HG02588 (cell line): ENCODE measurements around the gene ZNF469.

Experiments used
- ATAC-seq: cut with Tn5 transposase; IDR thresholded peaks from one replicate; pipeline ENCODE4 v1.9.1; 2021; ENCODE audit warnings: mild to moderate bottlenecking, moderate library complexity; ENCODE audit not compliant: unreplicated experiment

The ZNF469 gene

GRCh38 chr16:88391144-88391850 lies 8.5 kb downstream of the ZNF469 start:
- no peak for ATAC-seq

GRCh38 chr16:88392111-88392510 lies 9.4 kb downstream of the ZNF469 start:
- ATAC-seq = no peak

GRCh38 chr16:88392616-88393015 lies 9.9 kb downstream of the ZNF469 start:
- ATAC-seq = no peak

GRCh38 chr16:88393034-88393433 lies 10.3 kb downstream of the ZNF469 start:
- no peak for ATAC-seq

GRCh38 chr16:88393571-88393970 lies 10.8 kb downstream of the ZNF469 start:
- no peak for ATAC-seq

GRCh38 chr16:88394426-88394825 lies 11.7 kb downstream of the ZNF469 start:
- ATAC-seq = no peak

- ATAC-seq = no peak
Observed at GRCh38 chr16:88395669-88396584, 13.2 kb downstream of the ZNF469 start.

- ATAC-seq = no peak
Observed at GRCh38 chr16:88398170-88398873, 15.6 kb downstream of the ZNF469 start.

- ATAC-seq = no peak
Observed at GRCh38 chr16:88398874-88399178, 16.1 kb downstream of the ZNF469 start.

GRCh38 chr16:88400186-88400585 lies 17.4 kb downstream of the ZNF469 start:
- no peak for ATAC-seq

GRCh38 chr16:88401604-88402246 lies 19.0 kb downstream of the ZNF469 start:
- ATAC-seq = no peak

- no peak for ATAC-seq
Observed at GRCh38 chr16:88402551-88403240, 19.9 kb downstream of the ZNF469 start.

- no peak for ATAC-seq
Observed at GRCh38 chr16:88403794-88404581, 21.2 kb downstream of the ZNF469 start.

GRCh38 chr16:88404769-88405168 lies 22.0 kb downstream of the ZNF469 start:
- no peak for ATAC-seq

- ATAC-seq = no peak
Observed at GRCh38 chr16:88405216-88406060, 22.7 kb downstream of the ZNF469 start.

GRCh38 chr16:88406096-88407041 lies 23.6 kb downstream of the ZNF469 start:
- ATAC-seq = no peak

GRCh38 chr16:88407042-88407420 lies 24.3 kb downstream of the ZNF469 start:
- ATAC-seq = no peak

GRCh38 chr16:88407807-88408206 lies 25.0 kb downstream of the ZNF469 start:
- no peak for ATAC-seq
